ENCODE results near the gene DMBX1. TPM values are rescaled to one million over a fixed set of nuclear protein-coding genes. Genes with fewer than 3 reads are reported as not detected.

Gene DMBX1
- total and polyA plus RNA-seq, 9 of the 15 experiments (the other 6 are each of a cell fraction or from before 2014, with no cell fraction given), result 0.25 to 4.3 (median 1.0) TPM

- no peak overlapping the region for H3K4me2 ChIP-seq (ENCODE audit: insufficient read depth, low read length)
- H4K20me1 ChIP-seq (replicated peaks; ENCODE audit: control insufficient read depth, insufficient read depth, low read length), result no peaks in the 10 kb centered on the region
- 91% methylated on average over 3 of the region's 3 CpGs for WGBS (ENCODE audit: insufficient coverage, low coverage, missing lambda C conversion rate)
- intact Hi-C loops (cut with micrococcal nuclease), result no loop called here
- H3K4me3 ChIP-seq, result no peak overlapping the region
- in situ Hi-C loops (cut with MboI), result no loop called here
- H3K9ac ChIP-seq (ENCODE audit: insufficient read depth in 1 of 2, low read depth in 2 of 2, low read length in 2 of 2), result no peak overlapping the region
- H3K9me3 ChIP-seq (replicated peaks; ENCODE audit: control insufficient read depth, insufficient read depth, low read depth, low read length), result no peaks in the 10 kb centered on the region
- no peaks in the 10 kb centered on the region for H3K9me1 ChIP-seq (ENCODE audit: control insufficient read depth, insufficient read depth, low read length)
- H2AFZ ChIP-seq (ENCODE audit: low read depth, low read length), result no peak overlapping the region
- FAIRE-seq, result no peak
- no peaks in the 10 kb centered on the region for H3K36me3 ChIP-seq (ENCODE audit: control insufficient read depth, insufficient read depth, low read length)
- no peaks in the 10 kb centered on the region for H3K27me3 ChIP-seq (ENCODE audit: control insufficient read depth in 2 of 2, insufficient read depth in 2 of 2, low read length in 2 of 2)
- BruUV-seq (replicated peaks), result no TSS peak
- ChIA-PET CTCF (ENCODE audit: low intra/inter-chr PET ratio) (no interaction called here), POLR2A (interaction anchor here (1.2 to 4.3 kb wide), 2 partner anchors 19 to 21 kb away, joined by 3 to 22 read pairs; no protein-coding TSS in a partner anchor)
- H3K4me1 ChIP-seq (replicated peaks in 1 of 2; ENCODE audit: control insufficient read depth in 2 of 2, insufficient read depth in 2 of 2, low read length in 2 of 2), result peaks cover 8 to 13% of the 10 kb centered on the region in 2 experiments; a peak in 4 of 5 replicates
- H3K79me2 ChIP-seq (ENCODE audit: control insufficient read depth, insufficient read depth, low read length), result no peaks in the 10 kb centered on the region
- DNase-seq (ENCODE audit: extremely low read depth in 1 of 4, low spot score in 3 of 4), result no peak
- H3K27ac ChIP-seq (ENCODE audit: extremely low read depth, low read depth, low read length), result no peak overlapping the region
- no peak for ATAC-seq
- TF ChIP-seq MNT (conservative IDR thresholded peaks at IDR 0.05) (no peak), AFF4 (CRISPR knock-in tag; IDR thresholded peaks at IDR 0.05) (no peak), ZSCAN32 (CRISPR knock-in tag; IDR thresholded peaks at IDR 0.05) (no peak), CHAMP1 (IDR thresholded peaks at IDR 0.05) (no peak), KLF1 (tag; IDR thresholded peaks at IDR 0.05) (no peak), ETS2 (tag; IDR thresholded peaks at IDR 0.05; ENCODE audit: borderline replicate concordance, poor library complexity, severe bottlenecking) (no peak), KDM1A (IDR thresholded peaks at IDR 0.05) (peak in 1 of 2 experiments; percentile 28; a peak in 1 of 4 replicates), ZNF217 (CRISPR knock-in tag; IDR thresholded peaks at IDR 0.05) (no peak), TFE3 (CRISPR knock-in tag; IDR thresholded peaks at IDR 0.05) (no peak), KLF10 (CRISPR knock-in tag; IDR thresholded peaks at IDR 0.05) (no peak), ZNF224 (CRISPR knock-in tag; IDR thresholded peaks at IDR 0.05) (no peak), ZBTB26 (CRISPR knock-in tag; IDR thresholded peaks at IDR 0.05) (no peak)
Measured at GRCh38 chr1:46501528-46501927, 11.9 kb downstream of the DMBX1 start.
